GM23248 (cell line): ENCODE results near the gene GBP7.

ENCODE experiments used
- EZH2 ChIP-seq: fragments of 200-600 bp; sonication (generic); IDR thresholded peaks from 2 replicates; pipeline ENCODE4 v1.6.1; 2018; ENCODE audit warnings: antibody characterized with exemption, mild to moderate bottlenecking; ENCODE audit not compliant: insufficient read depth, poor library complexity, severe bottlenecking
- EZH2phosphoT487 ChIP-seq: fragments of 200-600 bp; sonication (generic); IDR thresholded peaks from 2 replicates; pipeline ENCODE4 v1.6.1; 2018; ENCODE audit warnings: antibody characterized with exemption, moderate library complexity, mild to moderate bottlenecking, low read depth; ENCODE audit not compliant: insufficient read depth

GRCh38 chr1:89195476-89195875 is 19.7 kb upstream of the GBP7 start:
- no peak for TF ChIP-seq EZH2
- no peak for TF ChIP-seq EZH2phosphoT487
